ENCODE data around the gene JAM3. TPM values are rescaled to one million over a fixed set of nuclear protein-coding genes. Genes with fewer than 3 reads are reported as not detected.

The JAM3 gene
- total RNA-seq, 2 experiments from 2014 or later = 13.5 to 15.3 TPM

GRCh38 chr11:134071766-134072402, 3.0 kb downstream of the JAM3 start:
- H3K9me3 Mint-ChIP-seq = no peaks in the 10 kb centered on the region
- TF ChIP-seq CTCF (IDR thresholded peaks at IDR 0.05) = no peak
- Histone ChIP-seq H3K4me3 (ENCODE audit: low read length) (no peak overlapping the region), H3K9me3 (ENCODE audit: control insufficient read depth in 1 of 2, insufficient read depth in 1 of 2, low read length in 2 of 2) (no peaks in the 10 kb centered on the region), H3K36me3 (ENCODE audit: insufficient read depth, low read length) (no peaks in the 10 kb centered on the region), H3K27me3 (ENCODE audit: control insufficient read depth in 1 of 2, insufficient read depth in 2 of 2, low read length in 2 of 2) (no peaks in the 10 kb centered on the region), H3K27ac (ENCODE audit: low read depth in 1 of 2, low read length in 2 of 2) (no peak overlapping the region), H3K4me1 (ENCODE audit: insufficient read depth, low read length) (peaks cover 9% of the 10 kb centered on the region)
- H3K27me3 Mint-ChIP-seq = no peaks in the 10 kb centered on the region
- DNase-seq (peak in 1 of 14 experiments; percentile 12), ATAC-seq (ENCODE audit: poor library complexity) (no peak)
- CTCF ChIA-PET = interaction anchor here (1.2 to 2.0 kb wide), 4 partner anchors 12 to 144 kb away, joined by 3 to 5 read pairs (median 4); no protein-coding TSS in a partner anchor
- H3K27ac Mint-ChIP-seq = peak overlapping the region; percentile 65
- no peak overlapping the region for H3K4me3 Mint-ChIP-seq
- POLR2A ChIA-PET = no interaction called here
- H3K36me3 Mint-ChIP-seq (ENCODE audit: low read depth) = no peaks in the 10 kb centered on the region
- H3K4me1 Mint-ChIP-seq (ENCODE audit: low read depth) = peaks cover 20% of the 10 kb centered on the region
- intact Hi-C loops (cut with DNase I, micrococcal nuclease) = loop anchor here in 1 of 2 experiments (10.0 kb wide), 1 partner anchor 263 kb away; the partner anchor contains the start of gene GLB1L2

- ChIA-PET CTCF (interaction anchor here (1.2 to 1.5 kb wide), 4 partner anchors 11 to 145 kb away, joined by 3 to 4 read pairs (median 3); no protein-coding TSS in a partner anchor), POLR2A (no interaction called here)
- no peaks in the 10 kb centered on the region for H3K36me3 ChIP-seq (ENCODE audit: insufficient read depth, low read length)
- H3K27me3 ChIP-seq (ENCODE audit: control insufficient read depth in 1 of 2, insufficient read depth in 2 of 2, low read length in 2 of 2) = no peaks in the 10 kb centered on the region
- Mint-ChIP-seq H3K27ac (no peak overlapping the region), H3K4me1 (ENCODE audit: low read depth) (peaks cover 20% of the 10 kb centered on the region), H3K4me3 (no peak overlapping the region), H3K36me3 (ENCODE audit: low read depth) (no peaks in the 10 kb centered on the region), H3K9me3 (no peaks in the 10 kb centered on the region), H3K27me3 (no peaks in the 10 kb centered on the region)
- H3K27ac ChIP-seq (ENCODE audit: low read depth in 1 of 2, low read length in 2 of 2) = no peak overlapping the region
- ATAC-seq (ENCODE audit: poor library complexity) (no peak), DNase-seq (no peak)
- H3K9me3 ChIP-seq (ENCODE audit: control insufficient read depth in 1 of 2, insufficient read depth in 1 of 2, low read length in 2 of 2) = no peaks in the 10 kb centered on the region
- TF ChIP-seq CTCF (IDR thresholded peaks at IDR 0.05) = no peak
- peaks cover 9% of the 10 kb centered on the region for H3K4me1 ChIP-seq (ENCODE audit: insufficient read depth, low read length)
- intact Hi-C loops (cut with DNase I, micrococcal nuclease) = loop anchor here in 1 of 2 experiments (10.0 kb wide), 1 partner anchor 262 kb away; the partner anchor contains the start of gene GLB1L2
- no peak overlapping the region for H3K4me3 ChIP-seq (ENCODE audit: low read length)
Measured at GRCh38 chr11:134072844-134073243, 4.0 kb downstream of the JAM3 start.

- POLR2A ChIA-PET = no interaction called here
- no peak overlapping the region for H3K4me3 Mint-ChIP-seq
- H3K36me3 ChIP-seq (ENCODE audit: insufficient read depth, low read length) = no peaks in the 10 kb centered on the region
- DNase-seq (no peak), ATAC-seq (ENCODE audit: poor library complexity) (no peak)
- H3K4me1 Mint-ChIP-seq (ENCODE audit: low read depth) = peaks cover 10% of the 10 kb centered on the region
- H3K4me3 ChIP-seq (ENCODE audit: low read length) = no peak overlapping the region
- intact Hi-C loops (cut with DNase I, micrococcal nuclease) = loop anchor here in 1 of 2 experiments (10.0 kb wide), 1 partner anchor 260 kb away; the partner anchor contains the start of gene GLB1L2
- no peaks in the 10 kb centered on the region for H3K27me3 Mint-ChIP-seq
- no peaks in the 10 kb centered on the region for H3K9me3 Mint-ChIP-seq
- no peaks in the 10 kb centered on the region for H3K36me3 Mint-ChIP-seq (ENCODE audit: low read depth)
- no peaks in the 10 kb centered on the region for H3K9me3 ChIP-seq (ENCODE audit: control insufficient read depth in 1 of 2, insufficient read depth in 1 of 2, low read length in 2 of 2)
- no peak overlapping the region for H3K27ac Mint-ChIP-seq
- no peak for TF ChIP-seq CTCF (IDR thresholded peaks at IDR 0.05)
- CTCF ChIA-PET = interaction anchor here (1.4 kb wide), 1 partner anchor 16 kb away, joined by 3 read pairs; no protein-coding TSS in a partner anchor
- H3K27me3 ChIP-seq (ENCODE audit: control insufficient read depth in 1 of 2, insufficient read depth in 2 of 2, low read length in 2 of 2) = no peaks in the 10 kb centered on the region
- H3K4me1 ChIP-seq (ENCODE audit: insufficient read depth, low read length) = peaks cover 3% of the 10 kb centered on the region
- no peak overlapping the region for H3K27ac ChIP-seq (ENCODE audit: low read depth in 1 of 2, low read length in 2 of 2)
Measured at GRCh38 chr11:134074346-134074745, 5.5 kb downstream of the JAM3 start.
